ENCODE data around the gene ANKRD55. TPM values are rescaled to one million over a fixed set of nuclear protein-coding genes. Genes with fewer than 3 reads are reported as not detected.
"Not testable (repeated sequence)": the region's sequence is repeated elsewhere in the genome, so short reads cannot be mapped to it uniquely, and the experiment has no call there.

Gene ANKRD55
- total RNA-seq, 2 donors from 2014 or later, result not detected

DNA sequence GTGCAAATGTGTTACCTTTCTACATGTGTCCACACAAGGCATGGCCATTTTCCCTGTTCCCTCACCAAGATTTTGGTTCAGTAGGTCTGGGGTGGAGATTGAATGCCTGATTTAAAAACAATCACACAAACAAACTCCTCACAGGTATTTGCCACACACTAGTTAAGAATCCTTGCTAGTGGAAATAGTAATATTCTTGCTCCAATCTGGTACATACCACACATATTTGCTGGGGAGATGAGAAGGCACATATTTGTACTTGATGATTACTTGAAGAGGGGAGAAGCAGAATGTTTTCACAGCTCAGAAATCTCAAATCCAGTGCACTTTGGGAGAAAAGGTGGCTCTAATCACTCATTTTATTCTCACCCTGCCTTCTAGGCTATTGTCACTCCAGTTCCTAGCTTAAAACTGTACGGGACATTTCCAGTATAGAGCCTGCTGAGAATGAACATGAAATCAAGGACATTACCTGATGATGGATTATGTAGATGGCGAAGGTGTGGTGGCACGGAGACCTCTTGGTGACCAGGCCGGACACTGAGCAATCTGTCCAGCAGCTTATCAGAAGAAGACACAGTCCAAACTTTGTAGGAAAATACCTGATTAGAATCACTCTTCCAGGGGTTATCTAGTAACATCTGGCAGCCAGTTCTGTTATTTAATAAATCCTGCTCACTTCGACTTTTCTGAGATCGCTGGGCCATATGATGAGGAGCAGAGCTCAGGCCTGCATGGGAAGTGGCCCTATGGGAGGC lies 122.3 kb downstream of the ANKRD55 start:
- no peak overlapping the region for H3K4me3 ChIP-seq
- DNase-seq (ENCODE audit: low spot score) (no peak), ATAC-seq (ENCODE audit: insufficient number of reproducible peaks, low FRiP score, low read depth) (no peak)
- no peaks in the 10 kb centered on the region for H3K4me1 ChIP-seq (ENCODE audit: control insufficient read depth in 1 of 2, low read depth in 2 of 2)
- H3K36me3 ChIP-seq, result no peaks in the 10 kb centered on the region
- TF ChIP-seq CTCF (IDR thresholded peaks at IDR 0.05), result no peak
- no peak overlapping the region for H3K27ac ChIP-seq
- no peaks in the 10 kb centered on the region for H3K27me3 ChIP-seq (replicated peaks; ENCODE audit: insufficient read depth)
- no peaks in the 10 kb centered on the region for H3K9me3 ChIP-seq

DNA sequence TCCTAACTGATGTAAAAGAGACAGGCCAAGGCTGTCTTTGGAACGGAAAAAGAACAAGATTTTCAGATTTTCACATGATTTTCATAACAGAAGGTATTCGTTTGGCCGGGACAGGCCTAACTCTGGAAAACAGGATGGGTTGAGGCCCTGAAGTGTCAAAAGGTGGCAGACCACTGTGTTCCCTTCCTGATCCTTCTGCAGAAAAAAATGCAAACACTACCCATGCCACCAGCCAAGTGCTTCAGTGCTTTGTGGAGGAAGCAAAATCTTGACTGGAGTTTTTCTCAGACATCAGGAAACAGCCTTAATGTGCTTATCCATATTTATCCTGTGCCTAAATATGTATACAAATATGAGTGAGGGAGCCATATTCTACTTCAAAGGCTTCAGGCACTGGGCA lies 124.9 kb downstream of the ANKRD55 start:
- no peak overlapping the region for H3K27ac ChIP-seq
- DNase-seq (ENCODE audit: low spot score) (no peak), ATAC-seq (ENCODE audit: insufficient number of reproducible peaks, low FRiP score, low read depth) (no peak)
- no peak for TF ChIP-seq CTCF (IDR thresholded peaks at IDR 0.05)
- no peaks in the 10 kb centered on the region for H3K27me3 ChIP-seq (replicated peaks; ENCODE audit: insufficient read depth)
- no peaks in the 10 kb centered on the region for H3K4me1 ChIP-seq (ENCODE audit: control insufficient read depth in 1 of 2, low read depth in 2 of 2)
- no peaks in the 10 kb centered on the region for H3K9me3 ChIP-seq
- H3K4me3 ChIP-seq, result no peak overlapping the region
- H3K36me3 ChIP-seq, result no peaks in the 10 kb centered on the region

DNA sequence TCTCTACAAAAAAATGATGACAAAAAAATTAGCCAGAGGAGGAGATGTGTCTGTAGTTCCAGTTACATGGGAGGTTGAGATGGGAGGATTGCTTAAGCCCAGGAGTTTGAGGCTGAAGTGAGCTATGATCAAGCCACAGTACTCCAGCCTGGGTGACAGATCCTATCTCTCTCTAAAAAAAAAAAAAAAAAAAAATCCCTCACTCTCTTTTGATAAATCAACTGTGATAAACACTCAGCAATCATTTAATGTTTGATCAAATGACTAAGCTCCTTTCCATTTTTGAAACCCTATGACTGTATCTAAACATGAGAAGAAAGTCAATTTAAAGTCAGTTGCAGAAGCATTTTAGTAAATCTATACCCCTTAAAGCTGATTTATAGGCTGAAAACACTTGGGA lies 126.3 kb downstream of the ANKRD55 start:
- no peak for DNase-seq (ENCODE audit: low spot score)
- H3K4me3 ChIP-seq, result no peak overlapping the region
- no peaks in the 10 kb centered on the region for H3K9me3 ChIP-seq
- ATAC-seq (ENCODE audit: insufficient number of reproducible peaks, low FRiP score, low read depth), result no peak
- H3K4me1 ChIP-seq (ENCODE audit: control insufficient read depth in 1 of 2, low read depth in 2 of 2), result no peaks in the 10 kb centered on the region
- H3K27me3 ChIP-seq (replicated peaks; ENCODE audit: insufficient read depth), result no peaks in the 10 kb centered on the region
- no peaks in the 10 kb centered on the region for H3K36me3 ChIP-seq
- no peak overlapping the region for H3K27ac ChIP-seq
- no peak for TF ChIP-seq CTCF (IDR thresholded peaks at IDR 0.05)

DNA sequence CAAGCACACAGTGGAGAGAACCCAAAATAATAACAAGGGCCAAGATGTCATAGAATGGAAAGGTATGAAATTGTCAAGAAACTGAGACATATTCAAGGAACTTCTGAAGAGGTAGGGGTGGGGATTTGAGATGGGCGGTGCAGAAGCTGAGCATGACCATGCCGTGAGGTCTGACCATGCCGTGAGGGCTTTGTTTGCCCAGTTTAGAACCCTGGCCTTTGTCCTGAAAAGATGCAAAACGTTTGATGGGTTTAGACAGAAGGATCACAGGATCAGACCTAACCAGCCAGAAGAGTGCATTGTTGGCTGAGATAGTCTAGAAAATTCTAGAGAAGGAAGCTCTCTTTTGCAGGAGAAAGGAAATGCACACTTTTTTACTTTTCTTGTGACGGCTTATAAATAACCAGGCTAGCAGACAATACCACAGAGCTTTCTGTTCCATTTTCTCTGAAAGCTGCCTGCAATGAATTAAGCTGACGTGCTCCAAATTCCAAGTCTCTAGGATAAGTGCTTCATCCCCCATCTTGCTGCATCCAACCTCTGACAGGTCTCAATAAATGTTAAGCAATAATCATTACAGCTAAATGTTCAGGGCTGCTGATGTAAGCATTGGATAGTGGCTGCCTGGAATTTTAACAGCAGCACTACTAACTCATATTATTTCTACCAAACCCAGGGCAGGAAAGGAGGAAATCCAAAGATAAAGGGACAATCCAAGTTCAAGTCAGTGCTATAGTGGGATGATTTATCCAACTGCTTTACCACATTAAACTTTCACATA lies 127.4 kb downstream of the ANKRD55 start:
- DNase-seq (ENCODE audit: low spot score), result no peak
- Histone ChIP-seq H3K27me3 (replicated peaks; ENCODE audit: insufficient read depth) (no peaks in the 10 kb centered on the region), H3K9me3 (no peaks in the 10 kb centered on the region), H3K4me3 (no peak overlapping the region), H3K36me3 (no peaks in the 10 kb centered on the region), H3K4me1 (ENCODE audit: control insufficient read depth in 1 of 2, low read depth in 2 of 2) (peaks cover 0 to 2% of the 10 kb centered on the region in 2 donors), H3K27ac (no peak overlapping the region)
- TF ChIP-seq CTCF (IDR thresholded peaks at IDR 0.05), result no peak
- no peak for ATAC-seq (ENCODE audit: insufficient number of reproducible peaks, low FRiP score, low read depth)

DNA sequence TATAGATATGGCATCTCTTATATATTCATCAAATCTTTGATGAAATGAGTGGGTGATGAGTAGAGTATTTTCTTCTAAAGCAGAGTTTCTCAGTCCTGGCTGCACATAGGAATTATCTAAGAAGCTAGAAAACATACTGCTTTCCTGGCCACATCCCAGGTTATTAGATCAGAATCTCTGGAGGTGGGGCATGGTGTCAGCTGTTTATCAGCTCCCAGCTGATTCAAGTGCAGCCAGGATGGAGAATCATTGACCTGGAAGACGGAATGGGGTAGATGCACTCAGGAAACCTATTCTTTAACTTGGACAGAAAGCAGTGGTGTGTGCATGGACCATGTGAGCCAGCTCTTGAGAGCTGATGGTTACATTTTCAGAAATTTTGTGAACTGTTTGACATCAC lies 130.2 kb downstream of the ANKRD55 start:
- TF ChIP-seq CTCF (IDR thresholded peaks at IDR 0.05), result no peak

DNA sequence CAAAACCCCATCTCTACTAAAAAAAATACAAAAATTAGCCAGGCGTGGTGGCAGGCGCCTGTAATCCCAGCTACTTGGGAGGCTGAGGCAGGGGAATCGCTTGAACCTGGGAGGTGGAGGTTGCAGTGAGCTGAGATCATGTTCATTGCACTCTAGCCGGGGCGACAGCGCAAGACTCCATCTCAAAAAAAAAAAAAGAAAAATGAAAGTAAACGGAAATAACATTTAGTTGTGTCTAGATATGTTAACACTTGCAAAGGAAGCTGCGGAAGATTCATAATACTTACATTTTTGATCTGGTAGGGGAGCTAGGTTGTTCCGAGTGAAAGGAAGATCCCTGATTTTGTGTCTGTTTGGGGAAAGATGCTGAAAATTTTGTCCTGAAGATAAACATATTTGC lies 130.9 kb downstream of the ANKRD55 start:
- not testable (repeated sequence) for H3K27me3 ChIP-seq (replicated peaks; ENCODE audit: insufficient read depth); H3K4me3 ChIP-seq; ATAC-seq (ENCODE audit: insufficient number of reproducible peaks, low FRiP score, low read depth)

More for the DNA sequence above, 130.2 kb downstream of the ANKRD55 start:
- Histone ChIP-seq H3K9me3 (no peaks in the 10 kb centered on the region), H3K27me3 (replicated peaks; ENCODE audit: insufficient read depth) (no peaks in the 10 kb centered on the region), H3K36me3 (no peaks in the 10 kb centered on the region), H3K4me3 (no peak overlapping the region), H3K4me1 (ENCODE audit: control insufficient read depth in 1 of 2, low read depth in 2 of 2) (peaks cover 15 to 26% of the 10 kb centered on the region in 2 donors), H3K27ac (no peak overlapping the region)
- ATAC-seq (ENCODE audit: insufficient number of reproducible peaks, low FRiP score, low read depth) (no peak), DNase-seq (ENCODE audit: low spot score) (no peak)

More for the DNA sequence above, 130.9 kb downstream of the ANKRD55 start:
- H3K36me3 ChIP-seq; H3K27ac ChIP-seq; DNase-seq (ENCODE audit: low spot score); H3K9me3 ChIP-seq: not testable (repeated sequence)
- H3K4me1 ChIP-seq (ENCODE audit: control insufficient read depth in 1 of 2, low read depth in 2 of 2), result peaks cover 17 to 26% of the 10 kb centered on the region in 2 donors

Measured in thoracic aorta (tissue), 2 donors.